ENCODE measurements around the gene ATAD3A. TPM values are rescaled to one million over a fixed set of nuclear protein-coding genes. Genes with fewer than 3 reads are reported as not detected.
"Not testable (repeated sequence)": the region's sequence is repeated elsewhere in the genome, so short reads cannot be mapped to it uniquely, and the experiment has no call there.

Gene ATAD3A
- total and polyA plus RNA-seq, 11 donors, result 11.3 to 49.5 (median 19.6) TPM

GRCh38 chr1:1489861-1490260, 22.1 kb upstream of the ATAD3A start:
- no peaks in the 10 kb centered on the region for H3K4me1 ChIP-seq
- TF ChIP-seq POLR2A (IDR thresholded peaks at IDR 0.05) (no peak), CTCF (IDR thresholded peaks at IDR 0.05) (no peak)
- no peaks in the 10 kb centered on the region for H3K27me3 ChIP-seq

GRCh38 chr1:1490633-1491230, 21.2 kb upstream of the ATAD3A start:
- 96 to 98% (median 97%) methylated on average over 12 to 21 of the region's 25 CpGs for whole genome bisulfite sequencing, 4 donors
- H3K4me3 ChIP-seq, result no peak overlapping the region
- H3K9me3 ChIP-seq, result peaks cover 0 to 25% (median 8%) of the 10 kb centered on the region in 12 donors
- H3K27me3 ChIP-seq, result no peaks in the 10 kb centered on the region
- H3K4me1 ChIP-seq, result no peaks in the 10 kb centered on the region
- peaks cover 0 to 82% (median 61%) of the 10 kb centered on the region in 9 donors for H3K36me3 ChIP-seq
- intact Hi-C loops (cut with DNase I), result loop anchor here in 1 of 10 donors (10.0 kb wide), 1 partner anchor 516 kb away; no protein-coding TSS in a partner anchor
- H3K27ac ChIP-seq, result no peak overlapping the region
- no peak for DNase-seq
- TF ChIP-seq POLR2A (IDR thresholded peaks at IDR 0.05) (no peak), CTCF (IDR thresholded peaks at IDR 0.05) (no peak)
- no peak for ATAC-seq

More at GRCh38 chr1:1489861-1490260, 22.1 kb upstream of the ATAD3A start:
- Histone ChIP-seq H3K4me3 (no peak overlapping the region), H3K27ac (no peak overlapping the region), H3K36me3 (peaks cover 0 to 83% (median 60%) of the 10 kb centered on the region in 9 donors), H3K9me3 (peaks cover 0 to 25% (median 8%) of the 10 kb centered on the region in 12 donors)
- intact Hi-C loops (cut with DNase I), result loop anchor here in 1 of 10 donors (10.0 kb wide), 1 partner anchor 515 kb away; no protein-coding TSS in a partner anchor
- DNase-seq (no peak), ATAC-seq (no peak)
- 94 to 97% (median 96%) methylated on average over 15 to 19 of the region's 19 CpGs for WGBS, 4 donors

GRCh38 chr1:1491601-1492000, 20.4 kb upstream of the ATAD3A start:
- H3K4me3 ChIP-seq, result no peak overlapping the region
- no peaks in the 10 kb centered on the region for H3K4me1 ChIP-seq
- intact Hi-C loops (cut with DNase I), result loop anchor here in 1 of 10 donors (10.0 kb wide), 1 partner anchor 517 kb away; no protein-coding TSS in a partner anchor
- peaks cover 0 to 81% (median 63%) of the 10 kb centered on the region in 9 donors for H3K36me3 ChIP-seq
- H3K27ac ChIP-seq, result no peak overlapping the region
- no peak for TF ChIP-seq CTCF (IDR thresholded peaks at IDR 0.05)
- no peak for TF ChIP-seq POLR2A (IDR thresholded peaks at IDR 0.05)
- no peaks in the 10 kb centered on the region for H3K27me3 ChIP-seq
- no peak for DNase-seq
- no peak for ATAC-seq
- H3K9me3 ChIP-seq, result peaks cover 0 to 25% (median 8%) of the 10 kb centered on the region in 12 donors
- WGBS, 4 donors, result 97 to 100% (median 97%) methylated on average over 10 of the region's 10 CpGs

- not testable (repeated sequence) for ATAC-seq, DNase-seq, H3K4me3 ChIP-seq, H3K4me1 ChIP-seq, H3K27me3 ChIP-seq, H3K27ac ChIP-seq
- Histone ChIP-seq H3K36me3 (peaks cover 0 to 57% (median 43%) of the 10 kb centered on the region in 9 donors), H3K9me3 (peaks cover 0 to 25% (median 8%) of the 10 kb centered on the region in 12 donors)
- WGBS, 4 donors, result 95 to 99% (median 96%) methylated on average over 8 to 22 of the region's 22 CpGs
- intact Hi-C loops (cut with DNase I), result loop anchor here in 1 of 10 donors (10.0 kb wide), 1 partner anchor 520 kb away; no protein-coding TSS in a partner anchor
These were observed 17.7 kb upstream of the ATAD3A start for GRCh38 chr1:1494311-1494710.

- ATAC-seq, result peak in 3 of 4 donors; percentile 9 to 37 (median 21)
- H3K4me3 ChIP-seq, H3K4me1 ChIP-seq, H3K27ac ChIP-seq, H3K27me3 ChIP-seq, DNase-seq: not testable (repeated sequence)
- intact Hi-C loops (cut with DNase I), result loop anchor here in 1 of 10 donors (10.0 kb wide), 1 partner anchor 521 kb away; no protein-coding TSS in a partner anchor
- WGBS, 4 donors, result 83 to 92% (median 90%) methylated on average over 13 to 18 of the region's 18 CpGs
- Histone ChIP-seq H3K9me3 (peaks cover 0 to 25% (median 8%) of the 10 kb centered on the region in 12 donors), H3K36me3 (peaks cover 0 to 45% (median 31%) of the 10 kb centered on the region in 9 donors)
These were observed 16.4 kb upstream of the ATAD3A start for GRCh38 chr1:1495461-1495975.

Measured in heart left ventricle (tissue), 16 donors.